Cardiac muscle cell (in vitro differentiated cells and primary cell): ENCODE measurements around the gene MYOM3. TPM values are rescaled to one million over a fixed set of nuclear protein-coding genes. Genes with fewer than 3 reads are reported as not detected.

ENCODE experiments used
- DNase-seq, 2 donors: peaks; one replicate each; pipeline versions ENCODE4 v3.0.0 to v3.0.0-alpha.2; 2010 to 2017; ENCODE audit warnings: low read depth in 1 of 2, low spot score in 1 of 2
- H3K27ac ChIP-seq: fragments of 200-600 bp; sonication (generic); 2 replicates; pipeline ENCODE4 v1.5.1; 2016
- H3K27me3 ChIP-seq: fragments of 200-600 bp; sonication (generic); 2 replicates; pipeline ENCODE4 v1.6.0; 2016; ENCODE audit warnings: control low read depth
- H3K36me3 ChIP-seq: fragments of 200-600 bp; sonication (generic); 2 replicates; pipeline ENCODE4 v1.5.1; 2016; ENCODE audit warnings: control low read depth
- H3K4me1 ChIP-seq: fragments of 200-600 bp; sonication (generic); 2 replicates; pipeline ENCODE4 v1.8.1; 2017; ENCODE audit warnings: low read depth, mild to moderate bottlenecking, mixed run types
- H3K4me3 ChIP-seq: fragments of 200-600 bp; sonication (generic); 2 replicates; pipeline ENCODE4 v1.5.1; 2016; ENCODE audit warnings: mild to moderate bottlenecking
- H3K9me3 ChIP-seq: fragments of 200-600 bp; sonication (generic); 2 replicates; pipeline ENCODE4 v1.5.1; 2017; ENCODE audit warnings: low read depth, mild to moderate bottlenecking, control low read depth
- polyA plus RNA-seq: library from polyadenylated mRNA; unstranded; fragments of >200 nt; fragmentation: Nextera tagmentation; extraction: Ambion mirVana; gene quantifications from 2 replicates; pipeline ENCODE4 v1.2.1, GENCODE V29; 2016
- total RNA-seq: library from RNA; depleted of rRNA; stranded (reverse); fragments of >200 nt; gene quantifications from 2 replicates; pipeline ENCODE4 v1.2.3, GENCODE V29; 2016
- TF ChIP-seq, protein P1 (sequence below): IDR thresholded peaks from 2 replicates; pipeline ENCODE4 v1.5.1; 2012; ENCODE audit warnings: low read depth, mild to moderate bottlenecking, low read length

Gene MYOM3
- total and polyA plus RNA-seq, 2 experiments from 2014 or later = 0.71 TPM; not detected in 1

DNA sequence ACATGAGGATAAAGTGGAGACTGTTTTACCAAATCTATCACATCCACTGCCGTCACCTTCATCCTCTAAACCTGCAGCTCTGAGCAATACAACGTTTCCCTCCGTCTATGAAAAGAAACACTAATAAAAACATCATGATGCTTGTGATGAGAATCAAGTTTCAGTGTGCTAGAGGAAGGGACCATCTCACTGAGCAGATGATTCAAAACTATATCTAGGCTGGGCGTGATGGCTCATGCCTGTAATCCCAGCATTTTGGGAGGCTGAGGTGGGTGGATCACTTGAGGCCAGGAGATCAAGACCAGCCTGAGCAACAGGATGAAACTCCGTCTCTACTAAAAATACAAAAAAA is 14.7 kb upstream of the MYOM3 start:
- no peaks in the 10 kb centered on the region for H3K9me3 ChIP-seq
- H3K36me3 ChIP-seq = no peaks in the 10 kb centered on the region
- H3K27me3 ChIP-seq = no peaks in the 10 kb centered on the region
- DNase-seq = no peak
- TF ChIP-seq, protein P1, sequence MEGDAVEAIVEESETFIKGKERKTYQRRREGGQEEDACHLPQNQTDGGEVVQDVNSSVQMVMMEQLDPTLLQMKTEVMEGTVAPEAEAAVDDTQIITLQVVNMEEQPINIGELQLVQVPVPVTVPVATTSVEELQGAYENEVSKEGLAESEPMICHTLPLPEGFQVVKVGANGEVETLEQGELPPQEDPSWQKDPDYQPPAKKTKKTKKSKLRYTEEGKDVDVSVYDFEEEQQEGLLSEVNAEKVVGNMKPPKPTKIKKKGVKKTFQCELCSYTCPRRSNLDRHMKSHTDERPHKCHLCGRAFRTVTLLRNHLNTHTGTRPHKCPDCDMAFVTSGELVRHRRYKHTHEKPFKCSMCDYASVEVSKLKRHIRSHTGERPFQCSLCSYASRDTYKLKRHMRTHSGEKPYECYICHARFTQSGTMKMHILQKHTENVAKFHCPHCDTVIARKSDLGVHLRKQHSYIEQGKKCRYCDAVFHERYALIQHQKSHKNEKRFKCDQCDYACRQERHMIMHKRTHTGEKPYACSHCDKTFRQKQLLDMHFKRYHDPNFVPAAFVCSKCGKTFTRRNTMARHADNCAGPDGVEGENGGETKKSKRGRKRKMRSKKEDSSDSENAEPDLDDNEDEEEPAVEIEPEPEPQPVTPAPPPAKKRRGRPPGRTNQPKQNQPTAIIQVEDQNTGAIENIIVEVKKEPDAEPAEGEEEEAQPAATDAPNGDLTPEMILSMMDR = no peak
- H3K27ac ChIP-seq = no peak overlapping the region
- no peak overlapping the region for H3K4me3 ChIP-seq
- no peaks in the 10 kb centered on the region for H3K4me1 ChIP-seq

GRCh38 chr1:24126018-24126671 is 14.2 kb upstream of the MYOM3 start:
- no peaks in the 10 kb centered on the region for H3K9me3 ChIP-seq
- H3K36me3 ChIP-seq = no peaks in the 10 kb centered on the region
- H3K27ac ChIP-seq = no peak overlapping the region
- H3K4me3 ChIP-seq = no peak overlapping the region
- H3K4me1 ChIP-seq = no peaks in the 10 kb centered on the region
- no peaks in the 10 kb centered on the region for H3K27me3 ChIP-seq
- DNase-seq = peak in 1 of 2 donors; percentile 18
- TF ChIP-seq, protein P1 = no peak

- no peaks in the 10 kb centered on the region for H3K9me3 ChIP-seq
- H3K36me3 ChIP-seq = no peaks in the 10 kb centered on the region
- no peak for DNase-seq
- no peak overlapping the region for H3K27ac ChIP-seq
- H3K4me3 ChIP-seq = no peak overlapping the region
- H3K4me1 ChIP-seq = no peaks in the 10 kb centered on the region
- H3K27me3 ChIP-seq = no peaks in the 10 kb centered on the region
- TF ChIP-seq, protein P1 = no peak
Measured at GRCh38 chr1:24125456-24125855, 13.5 kb upstream of the MYOM3 start.

- DNase-seq = no peak
- no peaks in the 10 kb centered on the region for H3K36me3 ChIP-seq
- H3K27me3 ChIP-seq = no peaks in the 10 kb centered on the region
- H3K4me3 ChIP-seq = no peak overlapping the region
- TF ChIP-seq, protein P1 = no peak
- no peaks in the 10 kb centered on the region for H3K4me1 ChIP-seq
- H3K9me3 ChIP-seq = no peaks in the 10 kb centered on the region
- H3K27ac ChIP-seq = no peak overlapping the region
Measured at GRCh38 chr1:24124980-24125379, 13.0 kb upstream of the MYOM3 start.

GRCh38 chr1:24123611-24124010 is 11.7 kb upstream of the MYOM3 start:
- Histone ChIP-seq H3K27ac (no peak overlapping the region), H3K27me3 (no peaks in the 10 kb centered on the region), H3K36me3 (no peaks in the 10 kb centered on the region), H3K4me1 (no peaks in the 10 kb centered on the region), H3K9me3 (no peaks in the 10 kb centered on the region), H3K4me3 (no peak overlapping the region)
- DNase-seq = no peak
- TF ChIP-seq, protein P1 = no peak

DNA sequence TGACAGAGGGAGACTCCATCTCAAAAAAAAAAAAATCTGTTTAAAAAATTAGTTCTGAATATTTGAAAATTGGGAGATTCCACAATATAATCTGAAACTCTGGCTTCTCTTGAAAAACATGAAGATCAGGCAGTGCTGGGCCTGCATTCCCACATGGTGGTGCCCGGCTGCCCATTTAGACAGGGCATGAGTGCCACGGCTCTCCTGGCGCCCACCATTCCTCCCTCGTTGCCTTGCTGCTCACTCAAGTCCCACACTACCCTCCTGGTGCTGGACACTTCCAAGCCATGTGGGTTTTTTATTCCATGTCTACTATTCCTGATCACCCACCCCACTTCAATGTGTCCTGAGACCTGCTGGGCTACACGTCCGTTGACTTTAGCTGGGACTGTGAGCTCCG is 10.8 kb upstream of the MYOM3 start:
- Histone ChIP-seq H3K4me1 (no peaks in the 10 kb centered on the region), H3K27me3 (no peaks in the 10 kb centered on the region), H3K27ac (no peak overlapping the region), H3K4me3 (no peak overlapping the region), H3K9me3 (no peaks in the 10 kb centered on the region), H3K36me3 (no peaks in the 10 kb centered on the region)
- TF ChIP-seq, protein P1 = no peak
- no peak for DNase-seq
